Stimulated activated naive CD8-positive, alpha-beta T cell treated with anti-CD3 and anti-CD28 coated beads, Interleukin-15, Interleukin-2, amounts not matched to agents 100 ng/mL and 50 ng/mL, for 24 hours (primary cell): ENCODE results near the gene PHOSPHO1.
A peak's percentile ranks its signal among the peaks of the same experiment; 100 is the strongest.
"Not testable (repeated sequence)": the region's sequence is repeated elsewhere in the genome, so short reads cannot be mapped to it uniquely, and the experiment has no call there.

Source experiments
- H3K27ac Mint-ChIP-seq: one replicate; pipeline ENCODE4 v1.8.0; 2021; ENCODE audit warnings: mild to moderate bottlenecking, mixed read lengths
- H3K27me3 Mint-ChIP-seq: one replicate; pipeline ENCODE4 v1.8.0; 2021; ENCODE audit warnings: mixed read lengths
- H3K36me3 Mint-ChIP-seq: one replicate; pipeline ENCODE4 v1.8.0; 2021; ENCODE audit warnings: low read depth, mixed read lengths
- H3K4me1 Mint-ChIP-seq: one replicate; pipeline ENCODE4 v1.8.0; 2021; ENCODE audit warnings: low read depth, mixed read lengths
- H3K4me3 Mint-ChIP-seq: one replicate; pipeline ENCODE4 v1.8.0; 2021; ENCODE audit warnings: mild to moderate bottlenecking, mixed read lengths
- H3K9me3 Mint-ChIP-seq: one replicate; pipeline ENCODE4 v1.8.0; 2021; ENCODE audit warnings: mixed read lengths

Gene PHOSPHO1

DNA sequence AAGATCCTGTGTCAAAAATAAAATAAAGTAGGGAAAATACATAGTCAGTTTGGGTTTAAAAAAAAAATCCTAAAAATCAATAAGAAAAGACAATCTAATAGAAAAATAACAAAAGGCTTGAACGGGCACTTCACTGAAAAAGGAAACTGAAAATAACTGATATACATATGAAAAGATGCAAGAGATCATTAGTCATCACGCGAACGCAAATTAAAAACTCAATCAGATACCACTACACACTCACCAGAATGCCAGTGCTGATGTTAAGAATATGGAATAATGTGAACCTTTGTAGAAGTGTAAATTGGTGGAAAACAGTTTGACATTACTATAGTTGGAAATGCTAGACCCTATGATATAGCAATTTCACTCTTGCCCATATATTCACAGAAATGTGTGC, 34.8 kb downstream of the PHOSPHO1 start:
- H3K27me3 Mint-ChIP-seq, result no peaks in the 10 kb centered on the region
- H3K4me1 Mint-ChIP-seq, result peaks cover 52% of the 10 kb centered on the region
- H3K4me3 Mint-ChIP-seq, result no peak overlapping the region
- no peak overlapping the region for H3K27ac Mint-ChIP-seq
- H3K9me3 Mint-ChIP-seq, result no peaks in the 10 kb centered on the region
- H3K36me3 Mint-ChIP-seq, result no peaks in the 10 kb centered on the region

DNA sequence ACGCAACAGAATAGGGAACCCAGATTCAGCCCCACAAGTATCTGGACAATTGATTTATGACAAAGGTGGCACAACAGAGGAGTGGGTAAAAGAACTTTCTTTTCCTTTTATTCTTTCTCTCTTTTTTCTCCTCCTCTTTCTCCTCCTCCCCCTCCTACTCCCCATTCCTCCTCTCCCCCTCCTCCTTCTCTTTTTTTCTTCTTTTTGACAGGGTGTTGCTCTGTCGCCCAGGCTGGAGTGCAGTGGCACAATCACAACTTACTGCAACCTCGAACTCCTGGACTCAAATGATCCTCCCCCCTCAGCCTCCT, 36.3 kb downstream of the PHOSPHO1 start:
- no peaks in the 10 kb centered on the region for H3K9me3 Mint-ChIP-seq
- H3K4me3 Mint-ChIP-seq, result peak overlapping the region; percentile 87
- no peak overlapping the region for H3K27ac Mint-ChIP-seq
- no peaks in the 10 kb centered on the region for H3K36me3 Mint-ChIP-seq
- no peaks in the 10 kb centered on the region for H3K27me3 Mint-ChIP-seq
- H3K4me1 Mint-ChIP-seq, result peaks cover 56% of the 10 kb centered on the region

- Mint-ChIP-seq H3K4me1 (peaks cover 56% of the 10 kb centered on the region), H3K9me3 (no peaks in the 10 kb centered on the region), H3K4me3 (peak overlapping the region; percentile 87), H3K27ac (peak overlapping the region; percentile 98), H3K36me3 (no peaks in the 10 kb centered on the region), H3K27me3 (no peaks in the 10 kb centered on the region)
Observed at GRCh38 chr17:49193513-49194296, 36.9 kb downstream of the PHOSPHO1 start.

DNA sequence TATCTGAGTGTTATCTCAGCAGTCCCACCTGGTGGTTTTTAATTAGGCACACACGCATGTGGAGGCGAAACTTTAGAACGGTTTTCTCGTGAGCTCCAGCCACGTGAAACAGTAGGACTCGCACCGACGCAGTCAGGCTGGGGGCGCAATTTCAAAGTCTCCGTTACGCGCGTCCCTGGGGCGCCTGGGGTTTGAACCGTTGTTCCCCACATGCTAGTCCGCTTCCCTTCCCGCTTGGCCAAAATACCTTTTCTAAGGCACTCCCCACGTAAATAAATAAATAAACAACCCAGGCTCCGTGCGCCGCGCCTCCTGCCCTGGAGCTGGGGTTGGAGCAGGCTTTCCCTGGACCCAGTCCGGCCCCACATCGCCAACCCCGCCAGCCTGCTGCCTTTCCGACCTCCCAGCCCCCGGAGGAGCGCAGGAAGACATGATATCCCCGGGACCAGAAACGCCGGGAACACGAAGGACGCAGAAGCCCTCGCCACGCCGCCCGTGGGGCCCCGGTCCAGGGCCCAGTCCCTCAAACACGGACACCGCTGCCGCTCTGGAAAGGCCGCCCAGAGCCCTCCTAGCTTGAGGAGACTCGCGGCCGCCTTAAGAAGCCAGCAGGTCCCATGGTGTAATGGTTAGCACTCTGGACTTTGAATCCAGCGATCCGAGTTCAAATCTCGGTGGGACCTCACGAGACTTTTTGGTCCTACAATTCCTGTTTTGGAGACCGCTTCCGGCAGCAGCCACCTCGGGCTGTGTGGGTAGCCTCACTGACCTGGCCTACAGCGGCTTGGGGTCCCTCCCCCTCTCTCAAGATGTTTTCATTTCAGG, 38.5 kb downstream of the PHOSPHO1 start:
- no peaks in the 10 kb centered on the region for H3K36me3 Mint-ChIP-seq

GRCh38 chr17:49191409-49191916, 39.1 kb downstream of the PHOSPHO1 start:
- Mint-ChIP-seq H3K4me3 (peak overlapping the region; percentile 87), H3K4me1 (peaks cover 54% of the 10 kb centered on the region), H3K27ac (peak overlapping the region; percentile 98), H3K36me3 (no peaks in the 10 kb centered on the region), H3K9me3 (no peaks in the 10 kb centered on the region), H3K27me3 (no peaks in the 10 kb centered on the region)

More for the DNA sequence above, 38.5 kb downstream of the PHOSPHO1 start:
- Mint-ChIP-seq H3K4me1 (peaks cover 56% of the 10 kb centered on the region), H3K4me3 (peak overlapping the region; percentile 87), H3K9me3 (no peaks in the 10 kb centered on the region), H3K27me3 (no peaks in the 10 kb centered on the region), H3K27ac (peak overlapping the region; percentile 98)

DNA sequence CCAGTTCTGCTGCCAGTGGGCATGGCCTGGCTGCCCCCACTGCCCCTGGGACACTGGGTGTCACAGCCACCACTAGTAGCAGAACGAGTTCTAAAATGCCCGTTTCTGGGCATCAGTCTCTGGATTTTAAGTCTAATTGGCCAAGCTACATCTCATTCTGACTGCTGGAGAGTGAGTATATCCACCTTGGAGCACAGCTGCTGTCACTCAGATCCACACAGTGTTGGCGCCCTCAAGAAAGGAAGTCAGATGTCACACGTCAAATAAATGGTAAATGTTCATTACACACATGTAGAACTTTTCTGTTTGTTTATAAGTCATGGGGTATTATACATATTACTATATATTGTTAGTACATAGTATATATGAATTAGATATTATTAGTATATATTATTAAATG, 39.7 kb downstream of the PHOSPHO1 start:
- peaks cover 4% of the 10 kb centered on the region for H3K36me3 Mint-ChIP-seq
- peak overlapping the region; percentile 61 for H3K4me3 Mint-ChIP-seq
- peak overlapping the region; percentile 40 for H3K27ac Mint-ChIP-seq
- H3K27me3 Mint-ChIP-seq, result no peaks in the 10 kb centered on the region
- no peaks in the 10 kb centered on the region for H3K9me3 Mint-ChIP-seq
- H3K4me1 Mint-ChIP-seq, result peaks cover 50% of the 10 kb centered on the region

DNA sequence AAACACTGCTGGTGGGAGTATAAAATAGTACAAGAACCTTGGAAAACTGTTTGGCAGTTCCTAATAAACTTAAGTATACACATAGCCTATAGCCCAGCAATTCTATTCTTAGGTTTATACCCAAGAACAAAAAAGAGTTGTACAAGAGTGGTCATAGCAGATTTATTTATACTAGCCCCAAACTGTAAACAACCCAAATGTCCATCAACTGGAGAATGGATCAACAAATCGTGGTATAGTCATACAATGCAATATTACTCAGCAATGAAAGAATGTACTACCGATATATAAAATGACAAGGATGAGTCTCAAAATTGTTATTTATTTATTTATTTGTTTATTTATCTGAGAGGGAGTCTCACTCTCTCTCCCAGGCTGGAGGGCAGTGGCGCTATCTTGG, 43.3 kb downstream of the PHOSPHO1 start:
- Mint-ChIP-seq H3K36me3 (peaks cover 9% of the 10 kb centered on the region), H3K27ac (no peak overlapping the region), H3K4me3 (no peak overlapping the region), H3K27me3 (no peaks in the 10 kb centered on the region), H3K9me3 (no peaks in the 10 kb centered on the region), H3K4me1 (peaks cover 17% of the 10 kb centered on the region)

DNA sequence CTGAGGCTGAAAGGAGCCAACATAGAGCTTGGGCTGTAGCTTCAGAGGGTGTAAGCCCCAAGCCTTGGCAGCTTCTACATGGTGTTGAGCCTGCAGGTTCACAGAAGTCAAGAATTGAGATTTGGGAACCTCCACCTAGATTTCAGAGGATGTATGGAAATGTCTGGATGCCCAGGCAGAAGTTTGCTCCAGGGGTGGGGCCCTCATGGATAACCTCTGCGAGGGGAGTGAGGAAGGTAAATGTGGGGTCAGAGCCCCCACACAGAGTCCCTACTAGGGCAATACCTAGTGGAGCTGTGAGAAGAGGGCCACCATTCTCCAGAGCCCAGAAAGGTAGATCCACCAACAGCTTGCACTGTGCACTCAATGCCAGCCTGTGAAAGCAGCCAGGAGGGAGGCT, 45.2 kb downstream of the PHOSPHO1 start:
- not testable (repeated sequence) for H3K4me1 Mint-ChIP-seq, H3K4me3 Mint-ChIP-seq, H3K9me3 Mint-ChIP-seq, H3K27ac Mint-ChIP-seq, H3K36me3 Mint-ChIP-seq, H3K27me3 Mint-ChIP-seq

GRCh38 chr17:49184522-49184921, 46.1 kb downstream of the PHOSPHO1 start:
- H3K27ac Mint-ChIP-seq, result not testable (repeated sequence)

DNA sequence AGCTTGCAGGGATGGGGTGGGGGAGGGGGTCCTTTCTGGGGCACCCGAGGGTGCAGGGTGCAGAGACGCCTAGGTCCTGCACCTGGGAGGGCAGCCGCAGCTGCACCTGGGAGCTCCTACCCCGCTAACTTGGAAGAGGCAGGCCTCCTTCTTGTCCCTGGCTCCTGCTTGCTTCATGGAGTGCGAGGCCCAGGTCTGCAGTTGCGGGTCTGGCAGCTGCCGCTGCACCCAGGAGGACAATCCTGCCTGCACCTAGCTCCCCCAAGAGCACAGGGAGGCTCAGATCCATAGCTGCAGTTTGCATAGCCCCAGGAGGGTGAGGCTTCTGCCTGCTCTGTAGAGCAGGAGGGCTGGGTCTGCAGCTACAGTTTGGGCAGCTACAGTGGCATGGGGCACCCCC, 46.8 kb downstream of the PHOSPHO1 start:
- H3K27me3 Mint-ChIP-seq, result no peaks in the 10 kb centered on the region

More at GRCh38 chr17:49184522-49184921, 46.1 kb downstream of the PHOSPHO1 start:
- not testable (repeated sequence) for H3K36me3 Mint-ChIP-seq, H3K9me3 Mint-ChIP-seq, H3K27me3 Mint-ChIP-seq, H3K4me3 Mint-ChIP-seq, H3K4me1 Mint-ChIP-seq

GRCh38 chr17:49183341-49183740, 47.2 kb downstream of the PHOSPHO1 start:
- H3K36me3 Mint-ChIP-seq, result peaks cover 9% of the 10 kb centered on the region
- H3K4me1 Mint-ChIP-seq, result no peaks in the 10 kb centered on the region
- no peak overlapping the region for H3K27ac Mint-ChIP-seq
- no peak overlapping the region for H3K4me3 Mint-ChIP-seq
- no peaks in the 10 kb centered on the region for H3K27me3 Mint-ChIP-seq
- H3K9me3 Mint-ChIP-seq, result no peaks in the 10 kb centered on the region

More for the DNA sequence above, 46.8 kb downstream of the PHOSPHO1 start:
- H3K9me3 Mint-ChIP-seq, result no peaks in the 10 kb centered on the region
- H3K36me3 Mint-ChIP-seq, result peaks cover 9% of the 10 kb centered on the region
- H3K4me1 Mint-ChIP-seq, result no peaks in the 10 kb centered on the region
- H3K4me3 Mint-ChIP-seq, result no peak overlapping the region
- no peak overlapping the region for H3K27ac Mint-ChIP-seq

DNA sequence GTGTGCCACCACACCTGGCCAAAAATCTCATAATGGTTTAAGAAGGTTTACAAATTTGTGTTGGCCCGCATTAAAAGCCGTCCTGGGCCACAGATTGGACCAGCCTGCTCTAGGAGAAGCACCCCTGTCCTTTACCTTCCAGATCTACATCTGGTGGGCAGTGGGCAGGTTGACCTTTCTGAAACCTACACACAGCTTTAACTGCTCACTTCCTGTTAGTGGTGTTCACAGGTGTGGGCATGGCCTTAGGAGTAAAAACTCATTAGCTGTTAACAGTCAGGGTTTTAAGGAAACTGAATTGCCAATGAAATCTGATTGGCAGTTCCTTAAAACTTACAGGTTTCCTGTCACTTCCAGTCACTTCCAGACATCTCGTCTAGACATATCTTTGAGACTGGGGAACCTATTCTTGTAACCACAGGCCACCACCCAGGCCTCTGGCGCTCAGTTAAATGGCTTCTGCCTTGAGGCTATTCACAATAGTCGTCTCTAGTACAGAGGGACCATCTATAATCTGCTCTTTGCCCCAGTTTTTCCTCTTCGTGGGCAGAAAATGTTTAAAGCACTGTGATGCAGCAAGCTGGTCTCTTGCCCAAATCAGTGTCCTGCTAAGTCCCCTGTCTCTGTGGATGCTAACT, 49.5 kb downstream of the PHOSPHO1 start:
- H3K27ac Mint-ChIP-seq, result no peak overlapping the region
- H3K27me3 Mint-ChIP-seq, result no peaks in the 10 kb centered on the region

GRCh38 chr17:49180303-49180702, 50.3 kb downstream of the PHOSPHO1 start:
- H3K27me3 Mint-ChIP-seq, result peaks cover 2% of the 10 kb centered on the region
- H3K9me3 Mint-ChIP-seq, result peaks cover 8% of the 10 kb centered on the region
- no peak overlapping the region for H3K27ac Mint-ChIP-seq
- H3K36me3 Mint-ChIP-seq, result peaks cover 8% of the 10 kb centered on the region
- H3K4me3 Mint-ChIP-seq, result no peak overlapping the region
- no peaks in the 10 kb centered on the region for H3K4me1 Mint-ChIP-seq

More for the DNA sequence above, 49.5 kb downstream of the PHOSPHO1 start:
- Mint-ChIP-seq H3K4me3 (no peak overlapping the region), H3K9me3 (peaks cover under 1% of the 10 kb centered on the region), H3K4me1 (no peaks in the 10 kb centered on the region), H3K36me3 (peaks cover 7% of the 10 kb centered on the region)

DNA sequence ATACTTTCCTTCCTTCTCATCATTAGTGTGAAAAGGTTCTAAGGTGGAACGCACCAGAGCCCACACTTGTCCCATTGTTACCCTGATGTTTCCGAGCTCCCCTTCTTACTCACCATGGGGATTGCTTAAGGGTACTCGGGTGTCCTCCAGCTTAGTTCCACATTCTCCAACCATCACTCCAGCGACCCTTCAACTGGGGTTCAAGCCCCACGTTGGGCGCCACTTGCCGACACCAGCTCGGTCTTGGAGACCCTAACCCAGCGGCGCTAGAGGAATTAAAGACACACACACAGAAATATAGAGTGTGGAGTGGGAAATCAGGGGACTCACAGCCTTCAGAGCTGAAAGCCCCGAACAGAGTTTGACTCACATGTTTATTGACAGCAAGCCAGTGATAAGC, 54.6 kb downstream of the PHOSPHO1 start:
- H3K27ac Mint-ChIP-seq, H3K36me3 Mint-ChIP-seq, H3K4me1 Mint-ChIP-seq, H3K4me3 Mint-ChIP-seq: not testable (repeated sequence)
- Mint-ChIP-seq H3K27me3 (peaks cover 35% of the 10 kb centered on the region), H3K9me3 (peaks cover 15% of the 10 kb centered on the region)
